ENCODE data around the gene C1QTNF8.

C1QTNF8 gene

DNA sequence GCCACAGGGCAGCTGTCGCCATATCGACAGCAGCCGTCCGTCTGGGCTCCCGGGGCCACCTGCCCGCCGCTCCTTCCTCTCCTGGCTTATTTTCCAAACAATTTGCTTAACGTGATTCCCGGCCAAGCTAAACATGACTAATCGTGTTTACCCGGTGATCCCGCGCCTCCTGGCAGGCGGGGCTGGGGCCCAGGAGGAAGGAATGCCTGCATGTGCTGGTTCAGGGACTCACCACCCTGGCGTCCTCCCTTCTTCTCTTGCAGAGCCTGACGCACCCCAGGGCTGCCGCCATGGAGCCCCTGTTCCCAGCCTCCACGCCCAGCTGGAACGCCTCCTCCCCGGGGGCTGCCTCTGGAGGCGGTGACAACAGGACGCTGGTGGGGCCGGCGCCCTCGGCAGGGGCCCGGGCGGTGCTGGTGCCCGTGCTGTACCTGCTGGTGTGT, 17.4 kb downstream of the C1QTNF8 start:
- H3K4me1 ChIP-seq (ENCODE audit: insufficient read depth, low read length, severe bottlenecking), result no peaks in the 10 kb centered on the region
- no peaks in the 10 kb centered on the region for H3K79me2 ChIP-seq (ENCODE audit: insufficient read depth, low read length)
- TF ChIP-seq, protein P1, sequence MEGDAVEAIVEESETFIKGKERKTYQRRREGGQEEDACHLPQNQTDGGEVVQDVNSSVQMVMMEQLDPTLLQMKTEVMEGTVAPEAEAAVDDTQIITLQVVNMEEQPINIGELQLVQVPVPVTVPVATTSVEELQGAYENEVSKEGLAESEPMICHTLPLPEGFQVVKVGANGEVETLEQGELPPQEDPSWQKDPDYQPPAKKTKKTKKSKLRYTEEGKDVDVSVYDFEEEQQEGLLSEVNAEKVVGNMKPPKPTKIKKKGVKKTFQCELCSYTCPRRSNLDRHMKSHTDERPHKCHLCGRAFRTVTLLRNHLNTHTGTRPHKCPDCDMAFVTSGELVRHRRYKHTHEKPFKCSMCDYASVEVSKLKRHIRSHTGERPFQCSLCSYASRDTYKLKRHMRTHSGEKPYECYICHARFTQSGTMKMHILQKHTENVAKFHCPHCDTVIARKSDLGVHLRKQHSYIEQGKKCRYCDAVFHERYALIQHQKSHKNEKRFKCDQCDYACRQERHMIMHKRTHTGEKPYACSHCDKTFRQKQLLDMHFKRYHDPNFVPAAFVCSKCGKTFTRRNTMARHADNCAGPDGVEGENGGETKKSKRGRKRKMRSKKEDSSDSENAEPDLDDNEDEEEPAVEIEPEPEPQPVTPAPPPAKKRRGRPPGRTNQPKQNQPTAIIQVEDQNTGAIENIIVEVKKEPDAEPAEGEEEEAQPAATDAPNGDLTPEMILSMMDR (IDR thresholded peaks at IDR 0.05; ENCODE audit: low read length), result no peak
- TF ChIP-seq EZH2 (IDR thresholded peaks at IDR 0.05; ENCODE audit: borderline replicate concordance, low read length), result no peak
- H3K27me3 ChIP-seq (ENCODE audit: insufficient read depth, low read length), result no peaks in the 10 kb centered on the region
- H4K20me1 ChIP-seq (ENCODE audit: insufficient read depth, low read length), result no peaks in the 10 kb centered on the region
- no peak overlapping the region for H3K9ac ChIP-seq (ENCODE audit: low read length)
- no peaks in the 10 kb centered on the region for H3F3A ChIP-seq (ENCODE audit: insufficient read depth, low read length)
- H3K4me2 ChIP-seq (ENCODE audit: low read length), result no peak overlapping the region
- H2AFZ ChIP-seq (ENCODE audit: low read length), result no peak overlapping the region
- H3K9me2 ChIP-seq (ENCODE audit: low read depth, low read length), result no peaks in the 10 kb centered on the region
- no peak overlapping the region for H3K4me3 ChIP-seq (ENCODE audit: low read depth, low read length, poor library complexity, severe bottlenecking)
- no peak overlapping the region for H3K27ac ChIP-seq (ENCODE audit: low read depth, low read length, poor library complexity, severe bottlenecking)
- no peaks in the 10 kb centered on the region for H3K36me3 ChIP-seq (ENCODE audit: insufficient read depth, low read length)
- no peaks in the 10 kb centered on the region for H3K9me3 ChIP-seq (ENCODE audit: low read length)

DNA sequence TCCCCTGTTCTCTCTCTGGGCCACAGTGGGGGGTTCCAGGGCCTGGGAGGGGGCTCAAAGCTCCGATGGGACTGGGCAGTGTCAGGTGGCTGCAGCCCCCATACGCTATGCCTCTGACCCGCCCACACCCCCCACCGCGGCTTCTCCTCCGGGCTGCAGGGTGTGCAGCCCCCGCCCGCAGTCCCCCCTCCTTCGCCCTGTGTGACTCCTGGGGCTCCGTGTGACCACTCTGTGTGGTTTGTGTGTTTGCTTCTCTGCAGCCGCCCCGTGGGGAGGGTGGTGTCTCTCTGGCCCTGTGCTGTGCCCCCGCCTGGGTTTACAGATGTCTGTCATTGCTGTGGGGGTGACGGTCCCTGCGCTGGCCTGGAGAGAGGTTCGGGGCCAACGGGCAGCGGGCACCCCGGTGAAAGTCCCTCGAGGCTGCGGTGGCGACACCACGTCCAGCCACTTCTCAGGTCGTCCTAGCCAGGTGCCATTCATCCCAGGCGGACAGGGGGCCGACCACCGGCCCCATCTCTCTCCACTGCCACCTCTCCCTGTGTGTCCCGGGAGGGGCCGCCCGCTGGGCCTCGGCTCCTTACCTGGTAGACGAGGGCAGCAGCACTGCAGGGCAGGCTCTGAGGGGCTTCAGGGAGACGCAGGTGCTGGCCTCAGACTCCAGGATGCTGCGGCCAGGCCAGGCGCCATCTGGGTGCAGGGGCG, 18.0 kb downstream of the C1QTNF8 start:
- no peaks in the 10 kb centered on the region for H3K4me1 ChIP-seq (ENCODE audit: insufficient read depth, low read length, severe bottlenecking)
- no peak overlapping the region for H3K9ac ChIP-seq (ENCODE audit: low read length)
- TF ChIP-seq, protein P1 (IDR thresholded peaks at IDR 0.05; ENCODE audit: low read length), result no peak
- TF ChIP-seq EZH2 (IDR thresholded peaks at IDR 0.05; ENCODE audit: borderline replicate concordance, low read length), result no peak
- H3K4me2 ChIP-seq (ENCODE audit: low read length), result no peak overlapping the region
- H3K4me3 ChIP-seq (ENCODE audit: low read depth, low read length, poor library complexity, severe bottlenecking), result no peak overlapping the region
- no peak overlapping the region for H3K27ac ChIP-seq (ENCODE audit: low read depth, low read length, poor library complexity, severe bottlenecking)
- no peaks in the 10 kb centered on the region for H3K9me2 ChIP-seq (ENCODE audit: low read depth, low read length)
- H3K79me2 ChIP-seq (ENCODE audit: insufficient read depth, low read length), result no peaks in the 10 kb centered on the region
- no peaks in the 10 kb centered on the region for H3K9me3 ChIP-seq (ENCODE audit: low read length)
- no peaks in the 10 kb centered on the region for H3K27me3 ChIP-seq (ENCODE audit: insufficient read depth, low read length)
- no peaks in the 10 kb centered on the region for H3F3A ChIP-seq (ENCODE audit: insufficient read depth, low read length)
- H3K36me3 ChIP-seq (ENCODE audit: insufficient read depth, low read length), result no peaks in the 10 kb centered on the region
- no peaks in the 10 kb centered on the region for H4K20me1 ChIP-seq (ENCODE audit: insufficient read depth, low read length)
- no peak overlapping the region for H2AFZ ChIP-seq (ENCODE audit: low read length)

DNA sequence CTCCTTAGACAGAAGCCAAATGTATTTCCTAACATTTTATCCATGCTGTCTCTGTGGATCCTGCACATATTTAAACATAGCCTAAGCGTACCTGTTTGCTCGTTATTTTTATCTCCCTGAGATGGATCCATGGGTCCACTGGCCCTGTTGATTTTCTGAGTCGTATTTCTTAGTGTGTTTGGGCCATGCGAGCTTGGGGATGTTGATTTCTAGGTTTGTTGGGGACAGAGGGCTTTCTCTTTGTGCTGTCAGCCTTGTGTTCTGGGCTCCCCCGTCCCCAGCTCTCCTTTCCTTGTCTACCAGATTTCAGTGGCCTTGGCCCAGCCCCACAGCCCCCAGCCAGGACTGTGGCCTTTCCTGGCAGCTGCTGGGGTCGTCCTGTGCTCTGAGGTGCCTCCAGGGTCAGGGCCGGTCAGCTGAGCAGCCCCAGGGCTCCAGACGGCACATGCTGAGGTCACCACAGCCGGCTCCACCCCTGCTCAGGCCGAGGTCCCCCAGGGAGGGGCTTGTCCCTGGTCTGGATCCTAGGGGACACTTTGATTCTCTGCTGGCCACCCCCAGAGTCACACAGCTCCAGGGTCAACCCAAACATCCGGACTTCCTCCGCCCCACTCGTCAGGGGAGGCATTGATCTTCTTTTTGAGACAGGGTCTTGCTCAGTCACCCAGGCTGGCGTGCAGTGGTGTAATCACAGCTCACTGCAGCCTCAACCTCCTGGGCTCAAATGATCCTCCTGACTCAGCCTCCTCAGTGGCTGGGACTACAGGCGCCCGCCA, 19.1 kb downstream of the C1QTNF8 start:
- H4K20me1 ChIP-seq (ENCODE audit: insufficient read depth, low read length), result no peaks in the 10 kb centered on the region
- H3K9me3 ChIP-seq (ENCODE audit: low read length), result no peaks in the 10 kb centered on the region
- no peaks in the 10 kb centered on the region for H3K36me3 ChIP-seq (ENCODE audit: insufficient read depth, low read length)
- no peaks in the 10 kb centered on the region for H3K27me3 ChIP-seq (ENCODE audit: insufficient read depth, low read length)
- H3K4me3 ChIP-seq (ENCODE audit: low read depth, low read length, poor library complexity, severe bottlenecking), result no peak overlapping the region
- H3K9ac ChIP-seq (ENCODE audit: low read length), result no peak overlapping the region
- H3K79me2 ChIP-seq (ENCODE audit: insufficient read depth, low read length), result no peaks in the 10 kb centered on the region
- H3K4me2 ChIP-seq (ENCODE audit: low read length), result no peak overlapping the region
- no peaks in the 10 kb centered on the region for H3K4me1 ChIP-seq (ENCODE audit: insufficient read depth, low read length, severe bottlenecking)
- TF ChIP-seq EZH2 (IDR thresholded peaks at IDR 0.05; ENCODE audit: borderline replicate concordance, low read length), result no peak
- TF ChIP-seq, protein P1 (IDR thresholded peaks at IDR 0.05; ENCODE audit: low read length), result no peak
- H3K9me2 ChIP-seq (ENCODE audit: low read depth, low read length), result no peaks in the 10 kb centered on the region
- H3F3A ChIP-seq (ENCODE audit: insufficient read depth, low read length), result no peaks in the 10 kb centered on the region
- no peak overlapping the region for H2AFZ ChIP-seq (ENCODE audit: low read length)
- no peak overlapping the region for H3K27ac ChIP-seq (ENCODE audit: low read depth, low read length, poor library complexity, severe bottlenecking)

Measured in OCI-LY1 (cell line).